Fibroblast of pulmonary artery (primary cell): ENCODE results near the gene EFCAB7.

Experiments used
- DNase-seq: peaks from one replicate; pipeline ENCODE4 v3.0.0-alpha.2; 2010; ENCODE audit warnings: low read depth
- H3K4me3 ChIP-seq: replicated peaks from 2 replicates; pipeline ENCODE4 v1.5.1; 2011; ENCODE audit warnings: low read depth, mild to moderate bottlenecking, control low read depth, low read length, moderate library complexity
- CTCF ChIP-seq: IDR thresholded peaks from 2 replicates; pipeline ENCODE4 v1.5.1; 2011; ENCODE audit warnings: mild to moderate bottlenecking, control low read depth, low read length, inconsistent platforms; ENCODE audit errors: missing control alignments

Gene EFCAB7

GRCh38 chr1:63522891-63523728 is at the start of gene EFCAB7, which contains the start of gene ITGB3BP:
TSS of gene EFCAB7 (plus strand) at chr1:63523525. CDS start at chr1:63525573, 2,048 bp downstream.
TSS of gene ITGB3BP (minus strand) at chr1:63523225. CDS start at chr1:63523133, 92 bp downstream.
- DNase-seq, result peak; percentile 97
- H3K4me3 ChIP-seq, result peak within 1 kb of the TSS; percentile 87
- TF ChIP-seq CTCF, result no peak

- no peak for DNase-seq
- TF ChIP-seq CTCF, result no peak
- H3K4me3 ChIP-seq, result no peak overlapping the region
Observed at GRCh38 chr1:63475761-63476160, 47.6 kb upstream of the EFCAB7 start.

GRCh38 chr1:63480057-63480456 is 43.3 kb upstream of the EFCAB7 start:
- no peak for TF ChIP-seq CTCF
- no peak for DNase-seq
- no peak overlapping the region for H3K4me3 ChIP-seq

GRCh38 chr1:63486629-63487028 is 36.7 kb upstream of the EFCAB7 start:
- no peak overlapping the region for H3K4me3 ChIP-seq
- DNase-seq, result peak; percentile 13
- TF ChIP-seq CTCF, result no peak

- no peak for TF ChIP-seq CTCF
- DNase-seq, result peak; percentile 45
- H3K4me3 ChIP-seq, result no peak overlapping the region
Observed at GRCh38 chr1:63487336-63488065, 35.8 kb upstream of the EFCAB7 start.

- TF ChIP-seq CTCF, result no peak
- no peak overlapping the region for H3K4me3 ChIP-seq
- DNase-seq, result no peak
Observed at GRCh38 chr1:63497577-63497976, 25.7 kb upstream of the EFCAB7 start.
